ENCODE results near the gene ARMH3. TPM values are rescaled to one million over a fixed set of nuclear protein-coding genes. Genes with fewer than 3 reads are reported as not detected.
A peak's percentile ranks its signal among the peaks of the same experiment; 100 is the strongest.

Gene ARMH3
- total and polyA plus RNA-seq, 4 donors: 14.7 to 23.7 (median 20.6) TPM

GRCh38 chr10:101902032-101902819 is 153.7 kb downstream of the ARMH3 start:
- no peaks in the 10 kb centered on the region for H3K9me3 ChIP-seq (ENCODE audit: control insufficient read depth in 4 of 4, insufficient read depth in 3 of 4, low read length in 3 of 4)
- H3K4me1 ChIP-seq (ENCODE audit: control insufficient read depth in 5 of 5, insufficient read depth in 5 of 5, low read length in 5 of 5): peaks cover 0 to 10% (median 0%) of the 10 kb centered on the region in 5 donors
- no peaks in the 10 kb centered on the region for H3K27me3 ChIP-seq (ENCODE audit: control insufficient read depth in 3 of 3, insufficient read depth in 3 of 3, low read length in 2 of 3)
- H3K9ac ChIP-seq (ENCODE audit: insufficient read depth in 1 of 2, low read length in 2 of 2): no peak overlapping the region
- ATAC-seq (ENCODE audit: insufficient read depth, low FRiP score) (no peak), DNase-seq (no peak)
- TF ChIP-seq, protein P1, sequence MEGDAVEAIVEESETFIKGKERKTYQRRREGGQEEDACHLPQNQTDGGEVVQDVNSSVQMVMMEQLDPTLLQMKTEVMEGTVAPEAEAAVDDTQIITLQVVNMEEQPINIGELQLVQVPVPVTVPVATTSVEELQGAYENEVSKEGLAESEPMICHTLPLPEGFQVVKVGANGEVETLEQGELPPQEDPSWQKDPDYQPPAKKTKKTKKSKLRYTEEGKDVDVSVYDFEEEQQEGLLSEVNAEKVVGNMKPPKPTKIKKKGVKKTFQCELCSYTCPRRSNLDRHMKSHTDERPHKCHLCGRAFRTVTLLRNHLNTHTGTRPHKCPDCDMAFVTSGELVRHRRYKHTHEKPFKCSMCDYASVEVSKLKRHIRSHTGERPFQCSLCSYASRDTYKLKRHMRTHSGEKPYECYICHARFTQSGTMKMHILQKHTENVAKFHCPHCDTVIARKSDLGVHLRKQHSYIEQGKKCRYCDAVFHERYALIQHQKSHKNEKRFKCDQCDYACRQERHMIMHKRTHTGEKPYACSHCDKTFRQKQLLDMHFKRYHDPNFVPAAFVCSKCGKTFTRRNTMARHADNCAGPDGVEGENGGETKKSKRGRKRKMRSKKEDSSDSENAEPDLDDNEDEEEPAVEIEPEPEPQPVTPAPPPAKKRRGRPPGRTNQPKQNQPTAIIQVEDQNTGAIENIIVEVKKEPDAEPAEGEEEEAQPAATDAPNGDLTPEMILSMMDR (IDR thresholded peaks at IDR 0.05; ENCODE audit: control extremely low read depth, extremely low read depth): no peak
- peaks cover 0 to 5% (median 4%) of the 10 kb centered on the region in 4 donors for H3K36me3 ChIP-seq (ENCODE audit: control insufficient read depth in 4 of 4, insufficient read depth in 4 of 4, low read length in 4 of 4)
- 92 to 96% methylated on average over 7 of the region's 7 CpGs for WGBS, 2 donors
- H3K27ac ChIP-seq (ENCODE audit: low read depth in 1 of 2, low read length in 1 of 2): no peak overlapping the region
- no peak overlapping the region for H3K4me3 ChIP-seq

DNA sequence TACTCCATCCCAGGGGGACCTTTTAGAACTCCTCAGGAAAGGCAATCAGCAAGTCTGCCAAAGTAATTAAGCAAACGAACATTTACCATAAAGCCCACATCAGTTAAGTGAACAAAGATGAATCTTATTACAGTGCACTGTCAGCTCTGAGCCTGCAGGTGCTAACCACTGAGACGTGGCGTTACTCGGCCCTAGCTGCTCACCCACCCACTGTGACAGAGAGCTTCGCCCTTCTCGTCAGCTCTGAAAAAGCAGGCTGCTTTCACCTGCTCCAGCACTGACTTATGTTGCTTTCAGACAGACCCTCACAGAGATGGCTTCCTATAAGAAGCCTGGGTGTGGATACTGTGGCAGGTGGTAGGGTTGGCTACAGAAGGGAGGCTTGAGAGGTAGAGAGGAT is 154.6 kb downstream of the ARMH3 start:
- TF ChIP-seq, protein P1 (IDR thresholded peaks at IDR 0.05; ENCODE audit: control extremely low read depth, extremely low read depth): no peak
- peaks cover 0 to 10% (median 0%) of the 10 kb centered on the region in 5 donors for H3K4me1 ChIP-seq (ENCODE audit: control insufficient read depth in 5 of 5, insufficient read depth in 5 of 5, low read length in 5 of 5)

GRCh38 chr10:101897633-101898032 is 158.3 kb downstream of the ARMH3 start:
- peaks cover 0 to 13% (median 0%) of the 10 kb centered on the region in 5 donors for H3K4me1 ChIP-seq (ENCODE audit: control insufficient read depth in 5 of 5, insufficient read depth in 5 of 5, low read length in 5 of 5)
- H3K9me3 ChIP-seq (ENCODE audit: control insufficient read depth in 4 of 4, insufficient read depth in 3 of 4, low read length in 3 of 4): no peaks in the 10 kb centered on the region
- TF ChIP-seq, protein P1 (IDR thresholded peaks at IDR 0.05; ENCODE audit: control extremely low read depth, extremely low read depth): no peak
- no peak overlapping the region for H3K4me3 ChIP-seq
- ATAC-seq (ENCODE audit: insufficient read depth, low FRiP score): no peak
- no peak overlapping the region for H3K9ac ChIP-seq (ENCODE audit: insufficient read depth in 1 of 2, low read length in 2 of 2)
- no peaks in the 10 kb centered on the region for H3K27me3 ChIP-seq (ENCODE audit: control insufficient read depth in 3 of 3, insufficient read depth in 3 of 3, low read length in 2 of 3)
- no peaks in the 10 kb centered on the region for H3K36me3 ChIP-seq (ENCODE audit: control insufficient read depth in 4 of 4, insufficient read depth in 4 of 4, low read length in 4 of 4)
- peak overlapping the region in 1 of 2 donors; percentile 22 for H3K27ac ChIP-seq (ENCODE audit: low read depth in 1 of 2, low read length in 1 of 2)
- peak in 2 of 3 donors; percentile 25 to 26 for DNase-seq
- 51 to 54% methylated on average over 4 of the region's 4 CpGs for WGBS, 2 donors

More for the DNA sequence above, 154.6 kb downstream of the ARMH3 start:
- ATAC-seq (ENCODE audit: insufficient read depth, low FRiP score) (no peak), DNase-seq (no peak)
- no peaks in the 10 kb centered on the region for H3K27me3 ChIP-seq (ENCODE audit: control insufficient read depth in 3 of 3, insufficient read depth in 3 of 3, low read length in 2 of 3)
- no peak overlapping the region for H3K4me3 ChIP-seq
- H3K9ac ChIP-seq (ENCODE audit: insufficient read depth in 1 of 2, low read length in 2 of 2): no peak overlapping the region
- H3K27ac ChIP-seq (ENCODE audit: low read depth in 1 of 2, low read length in 1 of 2): no peak overlapping the region
- no peaks in the 10 kb centered on the region for H3K9me3 ChIP-seq (ENCODE audit: control insufficient read depth in 4 of 4, insufficient read depth in 3 of 4, low read length in 3 of 4)
- H3K36me3 ChIP-seq (ENCODE audit: control insufficient read depth in 4 of 4, insufficient read depth in 4 of 4, low read length in 4 of 4): peaks cover 0 to 5% (median 4%) of the 10 kb centered on the region in 4 donors
- WGBS, 2 donors: 92 to 94% methylated on average over 6 of the region's 6 CpGs

Data from lung (tissue), 12 donors.